HAP-1 (cell line): ENCODE measurements around the gene POLD3.
"Not testable (repeated sequence)": the region's sequence is repeated elsewhere in the genome, so short reads cannot be mapped to it uniquely, and the experiment has no call there.

Source experiments
- DNase-seq, 2 experiments: peaks; one replicate each; pipeline ENCODE4 v3.0.0-alpha.2; 2016 to 2020; ENCODE audit warnings: low spot score in 2 of 2
- H3K27me3 ChIP-seq: fragments of 250-450 bp; sonication (Bioruptor Pico); 2 replicates; pipeline ENCODE4 v1.5.1; 2020; ENCODE audit warnings: low read depth, mild to moderate bottlenecking, moderate library complexity
- H3K36me3 ChIP-seq: fragments of 250-450 bp; sonication (Bioruptor Pico); replicated peaks from 2 replicates; pipeline ENCODE4 v1.5.1; 2020; ENCODE audit warnings: mild to moderate bottlenecking
- H3K4me1 ChIP-seq: fragments of 250-450 bp; sonication (Bioruptor Pico); 2 replicates; pipeline ENCODE4 v1.5.1; 2020; ENCODE audit warnings: mild to moderate bottlenecking
- H3K4me3 ChIP-seq: fragments of 250-450 bp; sonication (Bioruptor Pico); 2 replicates; pipeline ENCODE4 v1.5.1; 2020; ENCODE audit warnings: mild to moderate bottlenecking, moderate library complexity
- H3K9me3 ChIP-seq: fragments of 250-450 bp; sonication (Bioruptor Pico); 2 replicates; pipeline ENCODE4 v1.5.1; 2020; ENCODE audit warnings: mild to moderate bottlenecking, moderate library complexity
- in situ Hi-C: fragments of 300-500 bp; cut with MboI; formaldehyde crosslinking; loops from 3 replicates; pipeline ENCODE4 v1.14.3; 2020; ENCODE audit warnings: low sequenced_read_pairs, inconsistent platforms, mixed read lengths

The POLD3 gene

DNA sequence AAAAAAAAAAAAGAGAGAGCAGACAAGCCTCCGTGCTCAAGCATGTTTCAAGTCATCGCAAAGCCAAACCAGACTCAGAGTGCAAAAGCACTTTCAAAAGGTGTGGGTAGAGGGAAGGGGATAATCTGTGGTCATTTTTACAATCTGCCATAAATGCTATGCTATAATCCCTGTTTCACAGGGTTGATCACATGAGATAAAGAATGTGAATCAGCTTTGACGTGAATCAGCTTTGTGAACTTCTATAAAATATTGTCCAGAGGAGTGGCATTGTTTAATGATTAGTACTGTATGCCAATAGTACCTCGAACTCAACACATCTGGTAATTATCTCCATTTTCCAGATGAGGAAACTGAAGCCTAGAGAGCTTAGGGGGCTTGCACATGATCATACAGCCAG is 20.0 kb upstream of the POLD3 start:
- no peaks in the 10 kb centered on the region for H3K9me3 ChIP-seq
- no peak for DNase-seq
- in situ Hi-C loops = loop anchor here (5.0 kb wide), 1 partner anchor 110 kb away; no protein-coding TSS in a partner anchor

GRCh38 chr11:74574563-74574962 is 17.8 kb upstream of the POLD3 start:
- Histone ChIP-seq H3K9me3 (no peaks in the 10 kb centered on the region), H3K27me3 (no peaks in the 10 kb centered on the region; the same call in 1 of the 2 replicates), H3K4me3 (no peak overlapping the region), H3K4me1 (no peaks in the 10 kb centered on the region), H3K36me3 (no peaks in the 10 kb centered on the region)
- no peak for DNase-seq
- in situ Hi-C loops = loop anchor here (5.0 kb wide), 1 partner anchor 112 kb away; no protein-coding TSS in a partner anchor

More for the DNA sequence above, 20.0 kb upstream of the POLD3 start:
- no peak overlapping the region for H3K4me3 ChIP-seq
- H3K27me3 ChIP-seq = no peaks in the 10 kb centered on the region; the same call in 1 of the 2 replicates
- no peaks in the 10 kb centered on the region; the same call in 1 of the 2 replicates for H3K4me1 ChIP-seq
- H3K36me3 ChIP-seq = no peaks in the 10 kb centered on the region

GRCh38 chr11:74575999-74576398 is 16.4 kb upstream of the POLD3 start:
- Histone ChIP-seq H3K4me1 (no peaks in the 10 kb centered on the region), H3K36me3 (no peaks in the 10 kb centered on the region), H3K9me3 (no peaks in the 10 kb centered on the region), H3K4me3 (no peak overlapping the region), H3K27me3 (no peaks in the 10 kb centered on the region; the same call in 1 of the 2 replicates)
- DNase-seq = no peak
- in situ Hi-C loops = no loop called here

- H3K9me3 ChIP-seq = no peaks in the 10 kb centered on the region
- no peaks in the 10 kb centered on the region for H3K4me1 ChIP-seq
- H3K27me3 ChIP-seq = no peaks in the 10 kb centered on the region; the same call in 1 of the 2 replicates
- H3K4me3 ChIP-seq = no peak overlapping the region
- DNase-seq = no peak
- in situ Hi-C loops = no loop called here
- H3K36me3 ChIP-seq = no peaks in the 10 kb centered on the region
Measured at GRCh38 chr11:74577181-74577580, 15.2 kb upstream of the POLD3 start.

- Histone ChIP-seq H3K27me3 (no peaks in the 10 kb centered on the region; the same call in 1 of the 2 replicates), H3K36me3 (no peaks in the 10 kb centered on the region), H3K4me3 (no peak overlapping the region), H3K9me3 (no peaks in the 10 kb centered on the region), H3K4me1 (no peaks in the 10 kb centered on the region)
- in situ Hi-C loops = no loop called here
- DNase-seq = no peak
Measured at GRCh38 chr11:74577624-74578396, 14.6 kb upstream of the POLD3 start.

DNA sequence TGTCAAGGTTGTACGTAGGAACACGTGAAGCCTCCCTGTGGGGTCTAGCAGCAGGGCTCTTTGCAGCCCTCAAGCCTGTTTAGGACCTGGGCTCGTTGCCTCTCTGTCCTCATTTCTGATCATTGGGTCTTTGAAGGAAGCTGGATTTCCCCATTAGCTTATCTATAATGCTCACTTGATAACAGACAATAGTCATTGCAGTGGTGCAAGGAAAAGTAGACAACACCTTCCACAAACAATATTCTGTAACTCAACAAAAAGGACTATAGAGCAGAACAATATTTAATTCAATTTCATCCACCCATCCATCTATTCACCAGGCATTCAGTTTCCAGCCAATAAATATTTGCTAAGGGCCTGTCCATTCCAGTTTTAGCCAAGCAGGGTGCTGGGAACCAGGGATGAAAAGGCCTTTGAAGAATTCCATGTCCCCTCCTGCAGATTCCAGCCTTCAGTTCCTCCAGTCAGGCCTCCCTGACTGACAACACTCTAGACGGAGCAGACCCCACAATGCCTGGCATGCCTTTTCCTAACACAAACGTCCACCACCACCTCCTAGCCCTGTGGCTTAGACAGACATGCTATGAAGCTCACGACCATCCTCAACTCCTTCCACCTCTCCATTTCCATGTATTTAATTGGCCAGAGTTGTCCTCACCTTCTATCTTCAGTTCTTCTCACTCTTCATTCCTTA is 12.7 kb upstream of the POLD3 start:
- Histone ChIP-seq H3K4me1 (no peaks in the 10 kb centered on the region), H3K4me3 (no peak overlapping the region), H3K36me3 (no peaks in the 10 kb centered on the region), H3K27me3 (no peaks in the 10 kb centered on the region; the same call in 1 of the 2 replicates), H3K9me3 (no peaks in the 10 kb centered on the region)
- in situ Hi-C loops = loop anchor here (10.0 kb wide), 1 partner anchor 325 kb away; no protein-coding TSS in a partner anchor
- DNase-seq = no peak

DNA sequence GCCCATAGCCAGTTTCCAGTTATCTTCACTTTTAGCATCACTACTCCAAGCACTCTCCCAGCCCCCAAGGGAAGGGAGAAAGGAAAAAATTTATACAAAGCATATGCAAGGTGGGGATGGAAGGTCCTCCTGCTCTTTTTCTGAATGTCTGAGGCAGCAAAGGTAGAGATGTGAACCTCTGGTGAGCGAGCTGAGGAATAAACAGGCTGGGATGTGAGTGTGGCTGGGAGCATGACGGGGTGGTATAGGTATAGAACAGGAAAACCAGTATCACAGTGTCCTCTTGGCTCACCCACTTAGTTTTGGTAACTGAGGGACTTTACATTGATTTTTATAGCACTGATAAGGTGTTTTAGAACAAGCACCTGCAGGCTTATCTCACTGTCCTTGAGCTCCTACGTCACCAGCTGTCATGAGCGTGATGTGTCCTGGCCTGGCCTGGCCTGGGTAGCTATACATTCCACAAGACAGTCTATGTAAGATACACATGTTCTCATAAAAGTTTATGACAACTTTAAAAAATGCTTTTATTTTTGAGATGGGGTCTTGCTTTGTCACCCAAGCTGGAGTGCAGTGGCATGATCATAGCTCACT is 10.3 kb upstream of the POLD3 start:
- Histone ChIP-seq H3K9me3 (no peaks in the 10 kb centered on the region), H3K4me3 (no peak overlapping the region), H3K4me1 (no peaks in the 10 kb centered on the region), H3K27me3 (no peaks in the 10 kb centered on the region), H3K36me3 (no peaks in the 10 kb centered on the region)
- in situ Hi-C loops = loop anchor here (10.0 kb wide), 1 partner anchor 327 kb away; no protein-coding TSS in a partner anchor
- no peak for DNase-seq

DNA sequence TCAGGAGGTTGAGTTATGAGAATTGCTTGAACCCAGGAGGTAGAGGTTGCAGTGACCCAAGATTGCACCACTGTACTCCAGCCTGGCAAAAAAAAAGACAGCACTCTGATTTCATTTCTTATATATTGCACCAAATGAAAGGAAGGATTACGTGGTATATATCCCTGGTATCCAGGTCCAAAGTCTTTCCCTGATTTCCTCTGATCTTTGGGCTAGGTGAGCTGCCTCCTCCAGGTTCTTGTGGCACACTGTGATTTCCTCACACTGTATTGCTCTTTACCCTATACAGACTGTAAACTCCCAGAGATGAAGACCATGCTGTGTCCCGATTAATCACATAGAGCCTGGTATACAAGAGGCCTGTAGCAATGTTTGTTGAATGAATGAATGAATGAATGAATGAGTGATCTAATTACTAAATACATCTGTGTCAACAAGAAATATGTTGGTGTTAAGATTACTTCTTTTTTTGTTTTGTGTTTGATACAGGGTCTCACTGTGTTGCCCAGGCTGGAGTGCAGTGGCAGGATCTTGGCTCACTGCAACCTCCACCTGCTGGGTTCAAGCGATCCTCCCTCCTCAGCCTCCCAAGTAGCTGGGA is 9.3 kb upstream of the POLD3 start:
- Histone ChIP-seq H3K9me3 (no peaks in the 10 kb centered on the region), H3K4me1 (no peaks in the 10 kb centered on the region), H3K36me3 (no peaks in the 10 kb centered on the region), H3K27me3 (no peaks in the 10 kb centered on the region), H3K4me3 (no peak overlapping the region)
- in situ Hi-C loops = loop anchor here (10.0 kb wide), 1 partner anchor 328 kb away; no protein-coding TSS in a partner anchor
- DNase-seq = no peak

GRCh38 chr11:74590492-74590891 is 1.9 kb upstream of the POLD3 start:
- in situ Hi-C loops, DNase-seq, H3K4me3 ChIP-seq, H3K9me3 ChIP-seq, H3K27me3 ChIP-seq: not testable (repeated sequence)
- Histone ChIP-seq H3K36me3 (peaks cover 11% of the 10 kb centered on the region), H3K4me1 (peaks cover 12% of the 10 kb centered on the region)

- Histone ChIP-seq H3K36me3 (peaks cover 23% of the 10 kb centered on the region), H3K27me3 (no peaks in the 10 kb centered on the region), H3K4me1 (peaks cover 12% of the 10 kb centered on the region), H3K4me3 (peak overlapping the region; percentile 93), H3K9me3 (no peaks in the 10 kb centered on the region)
- in situ Hi-C loops = no loop called here
- DNase-seq = no peak
Measured at GRCh38 chr11:74592063-74592440, 330 bp upstream of the POLD3 start.

- in situ Hi-C loops = no loop called here
- DNase-seq = no peak
Measured at GRCh38 chr11:74593463-74593862, 1.1 kb downstream of the POLD3 start.

GRCh38 chr11:74602637-74603556 is 10.5 kb downstream of the POLD3 start:
- H3K27me3 ChIP-seq = no peaks in the 10 kb centered on the region
- in situ Hi-C loops = no loop called here
- no peaks in the 10 kb centered on the region for H3K9me3 ChIP-seq
- DNase-seq = no peak
- H3K4me3 ChIP-seq = no peak overlapping the region
- no peaks in the 10 kb centered on the region for H3K4me1 ChIP-seq
- H3K36me3 ChIP-seq = peaks cover 47% of the 10 kb centered on the region

More at GRCh38 chr11:74593463-74593862, 1.1 kb downstream of the POLD3 start:
- Histone ChIP-seq H3K9me3 (no peaks in the 10 kb centered on the region), H3K4me1 (peaks cover 12% of the 10 kb centered on the region), H3K36me3 (peaks cover 33% of the 10 kb centered on the region), H3K27me3 (no peaks in the 10 kb centered on the region), H3K4me3 (peak overlapping the region; percentile 93)

GRCh38 chr11:74603845-74604244 is 11.5 kb downstream of the POLD3 start:
- peaks cover 39% of the 10 kb centered on the region for H3K36me3 ChIP-seq
- in situ Hi-C loops = no loop called here
- no peak overlapping the region for H3K4me3 ChIP-seq

More at GRCh38 chr11:74603845-74604244, 11.5 kb downstream of the POLD3 start:
- no peaks in the 10 kb centered on the region for H3K27me3 ChIP-seq
- no peaks in the 10 kb centered on the region for H3K9me3 ChIP-seq
- no peak for DNase-seq
- H3K4me1 ChIP-seq = no peaks in the 10 kb centered on the region
